ENCODE results near the gene BRWD1.
"Not testable (repeated sequence)": the region's sequence is repeated elsewhere in the genome, so short reads cannot be mapped to it uniquely, and the experiment has no call there.

The BRWD1 gene

DNA sequence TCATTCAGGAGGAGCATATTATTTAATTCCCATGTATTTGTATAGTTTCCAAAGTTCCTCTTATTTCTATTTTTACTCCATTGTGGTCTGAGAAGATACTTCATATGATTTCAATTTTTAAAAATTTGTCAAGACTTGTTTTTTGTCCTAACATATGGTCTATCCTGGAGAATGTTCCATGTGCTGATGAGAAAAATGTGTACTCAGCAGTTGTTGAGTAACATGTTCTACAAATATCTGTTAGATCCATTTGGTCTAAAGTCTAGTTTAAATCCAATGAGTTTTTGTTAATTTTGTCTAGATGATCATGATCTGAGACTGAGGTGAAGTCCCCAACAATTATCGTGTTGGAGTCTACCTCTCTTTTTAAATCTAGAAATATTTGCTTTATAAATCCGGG, 144.6 kb downstream of the BRWD1 start:
- no peak for TF ChIP-seq Cebpa-rat (IDR thresholded peaks at IDR 0.05)
- no peak overlapping the region for H3K27ac ChIP-seq
- H3K27me3 ChIP-seq = no peaks in the 10 kb centered on the region
- 0 out of 22 replicates have a peak, but pooled peaks cover 0 to 5% (median 0%) of the 10 kb centered on the region in 11 experiments for H4K20me1 ChIP-seq
- H3K4me3 ChIP-seq = no peak overlapping the region
- H3K9ac ChIP-seq = no peak overlapping the region
- H3K4me2 ChIP-seq = peak overlapping the region in 1 of 11 experiments; percentile 23; a peak in 1 of 22 replicates
- peaks cover 30 to 60% (median 46%) of the 10 kb centered on the region in 11 experiments for H3K36me3 ChIP-seq
- H3K4me1 ChIP-seq = peaks cover 0 to 13% (median 3%) of the 10 kb centered on the region in 10 experiments; a peak in 12 of 20 replicates
- peaks cover 17 to 33% (median 26%) of the 10 kb centered on the region in 11 experiments for H3K9me3 ChIP-seq (replicated peaks in 1 of 11)

DNA sequence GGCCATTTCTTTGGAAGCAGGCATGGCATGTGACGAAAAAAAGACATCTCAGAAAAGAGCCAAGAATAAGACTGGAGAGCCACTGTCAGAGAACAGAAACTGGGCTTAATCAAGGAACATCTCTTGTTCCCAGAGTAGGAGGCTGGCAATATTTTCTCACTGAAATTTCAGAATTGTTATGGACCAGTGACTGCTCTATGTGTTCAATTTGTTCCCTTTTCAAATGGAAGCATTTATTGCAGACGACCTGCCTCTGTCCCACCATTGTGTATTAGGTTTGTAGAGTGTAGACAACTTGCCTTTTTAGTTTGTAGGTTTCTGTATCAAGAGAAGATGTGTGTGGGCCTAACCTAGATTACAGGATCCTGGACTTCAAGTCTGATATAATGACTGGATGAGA, 148.9 kb downstream of the BRWD1 start:
- TF ChIP-seq Cebpa-rat (IDR thresholded peaks at IDR 0.05) = no peak
- H3K27ac ChIP-seq = no peak overlapping the region
- H3K27me3 ChIP-seq = no peaks in the 10 kb centered on the region
- H3K9me3 ChIP-seq (replicated peaks in 1 of 11) = peaks cover 28 to 50% (median 40%) of the 10 kb centered on the region in 11 experiments
- peaks cover 2 to 24% (median 17%) of the 10 kb centered on the region in 10 experiments; a peak in 18 of 20 replicates for H3K4me1 ChIP-seq
- H4K20me1 ChIP-seq = no peaks in the 10 kb centered on the region
- no peak overlapping the region for H3K9ac ChIP-seq
- H3K36me3 ChIP-seq = peaks cover 4 to 19% (median 6%) of the 10 kb centered on the region in 11 experiments; a peak in 18 of 22 replicates
- H3K4me2 ChIP-seq = no peak overlapping the region
- H3K4me3 ChIP-seq = no peak overlapping the region

DNA sequence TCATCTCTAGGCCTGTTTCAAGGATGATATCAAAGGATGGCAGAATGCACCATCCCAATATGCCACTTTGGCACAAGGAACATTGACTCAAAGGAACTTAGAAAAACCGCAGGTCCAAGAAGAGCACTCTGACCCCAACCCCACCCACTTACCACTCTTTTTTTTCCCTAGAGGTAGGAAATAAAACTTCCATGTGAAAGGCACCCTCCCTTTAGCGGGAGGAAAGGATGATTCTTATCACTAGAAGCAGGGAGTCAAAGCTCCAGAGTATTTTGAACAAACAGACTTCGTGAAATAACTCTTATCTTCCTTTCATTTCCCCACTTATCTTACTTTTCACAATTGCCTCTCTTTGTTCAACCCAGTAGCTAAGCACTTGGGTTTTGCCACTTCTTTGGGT, 152.4 kb downstream of the BRWD1 start:
- peaks cover 11 to 35% (median 26%) of the 10 kb centered on the region in 10 experiments; a peak in 18 of 20 replicates for H3K4me1 ChIP-seq
- H3K27me3 ChIP-seq = no peaks in the 10 kb centered on the region
- H3K36me3 ChIP-seq = peaks cover 0 to 12% (median 0%) of the 10 kb centered on the region in 11 experiments; a peak in 2 of 22 replicates
- no peak overlapping the region for H3K4me3 ChIP-seq
- TF ChIP-seq Cebpa-rat (IDR thresholded peaks at IDR 0.05) = no peak
- no peak overlapping the region; a peak in 1 of 22 replicates for H3K27ac ChIP-seq
- peaks cover 36 to 56% (median 44%) of the 10 kb centered on the region in 11 experiments for H3K9me3 ChIP-seq (replicated peaks in 1 of 11)
- peak overlapping the region in 7 of 11 experiments; percentile 10 to 74 (median 56); a peak in 10 of 22 replicates for H3K4me2 ChIP-seq
- H4K20me1 ChIP-seq = no peaks in the 10 kb centered on the region
- no peak overlapping the region for H3K9ac ChIP-seq

DNA sequence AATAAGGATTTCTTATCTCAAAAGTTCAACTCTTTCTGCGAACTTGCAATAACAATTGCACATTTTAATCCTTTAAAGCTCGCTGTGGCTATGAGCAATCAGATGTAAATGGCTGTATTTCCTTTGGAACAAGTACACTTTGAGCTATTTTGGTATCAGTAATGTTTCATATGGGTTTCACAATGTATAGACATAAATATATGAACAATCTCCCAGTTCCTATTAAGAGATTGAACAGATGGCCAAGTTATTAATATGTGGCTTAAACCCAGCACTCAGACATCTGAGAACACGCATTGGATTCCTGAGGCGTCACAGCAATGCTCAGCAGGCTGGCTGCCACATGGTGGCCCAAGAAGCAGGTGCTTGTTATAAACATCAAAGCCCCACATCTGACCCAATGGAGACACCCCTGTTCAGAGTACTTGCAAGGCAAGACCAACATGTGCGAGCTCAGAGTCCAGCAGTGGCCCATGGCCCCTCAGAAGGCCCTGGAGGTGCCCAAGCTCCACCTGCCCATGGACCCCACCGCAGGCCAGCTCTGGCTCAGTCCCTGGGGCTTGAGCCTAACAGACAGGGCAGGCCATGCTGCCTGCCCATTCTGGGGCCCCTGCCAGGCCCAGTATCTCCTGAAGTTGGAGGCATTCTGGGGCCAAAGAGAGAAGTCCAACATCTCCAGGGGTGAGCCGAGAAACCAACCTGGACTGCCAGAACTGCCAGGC, 153.9 kb downstream of the BRWD1 start:
- Histone ChIP-seq H3K9ac (no peak overlapping the region), H3K4me3 (no peak overlapping the region), H3K9me3 (replicated peaks in 1 of 11) (peaks cover 22 to 46% (median 34%) of the 10 kb centered on the region in 11 experiments), H3K4me2 (peak overlapping the region; percentile 8 to 74 (median 34); a peak in 20 of 22 replicates), H3K36me3 (peaks cover 0 to 6% (median 0%) of the 10 kb centered on the region in 11 experiments; a peak in 1 of 22 replicates), H3K27me3 (no peaks in the 10 kb centered on the region), H3K27ac (peak overlapping the region in 8 of 11 experiments; percentile 13 to 68 (median 56); a peak in 14 of 22 replicates), H4K20me1 (no peaks in the 10 kb centered on the region), H3K4me1 (peaks cover 11 to 35% (median 26%) of the 10 kb centered on the region in 10 experiments; a peak in 18 of 20 replicates)
- TF ChIP-seq Cebpa-rat (IDR thresholded peaks at IDR 0.05) = no peak

DNA sequence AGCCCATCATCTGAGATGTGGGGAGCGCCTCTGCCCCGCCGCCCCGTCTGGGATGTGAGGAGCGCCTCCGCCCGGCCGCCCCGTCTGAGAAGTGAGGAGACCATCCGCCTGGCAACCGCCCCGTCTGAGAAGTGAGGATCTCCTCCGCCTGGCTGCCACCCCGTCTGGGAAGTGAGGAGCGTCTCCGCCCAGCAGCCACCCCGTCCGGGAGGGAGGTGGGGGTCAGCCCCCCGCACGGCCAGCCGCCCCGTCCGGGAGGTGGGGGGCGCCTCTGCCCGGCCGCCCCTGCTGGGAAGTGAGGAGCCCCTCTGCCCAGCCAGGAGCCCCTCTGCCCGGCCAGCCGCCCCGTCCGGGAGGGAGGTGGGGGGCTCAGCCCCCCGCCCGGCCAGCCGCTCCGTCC, 156.2 kb downstream of the BRWD1 start:
- not testable (repeated sequence) for H3K4me3 ChIP-seq, H3K9ac ChIP-seq, H3K4me2 ChIP-seq, H4K20me1 ChIP-seq, H3K27me3 ChIP-seq, H3K27ac ChIP-seq, H3K36me3 ChIP-seq
- H3K9me3 ChIP-seq (replicated peaks in 1 of 11) = peaks cover under 1 to 23% (median 14%) of the 10 kb centered on the region in 11 experiments; a peak in 13 of 22 replicates
- peaks cover 11 to 35% (median 26%) of the 10 kb centered on the region in 10 experiments; a peak in 18 of 20 replicates for H3K4me1 ChIP-seq

DNA sequence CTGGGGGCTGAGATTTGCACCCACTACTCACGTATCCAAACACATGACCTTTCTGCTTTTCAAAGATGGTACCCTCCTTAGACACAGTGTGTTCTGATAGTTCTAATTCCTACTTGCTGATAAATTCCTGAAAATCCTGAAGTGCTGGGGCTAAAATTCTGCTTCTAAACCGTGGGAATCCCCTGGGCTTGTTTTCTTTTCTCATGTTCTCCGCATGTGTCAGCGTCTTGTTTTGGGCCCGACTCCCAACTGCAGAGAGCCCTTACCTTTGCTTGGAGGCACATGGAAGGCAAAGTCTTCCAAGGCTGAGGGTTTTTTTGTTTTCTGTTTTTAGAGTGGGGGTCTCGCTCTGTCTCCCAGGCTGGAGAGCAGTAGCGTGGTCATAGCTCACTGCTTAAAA, 157.4 kb downstream of the BRWD1 start:
- Histone ChIP-seq H3K27ac (no peak overlapping the region), H3K4me2 (no peak overlapping the region), H3K9ac (no peak overlapping the region), H3K4me1 (peaks cover 11 to 28% (median 25%) of the 10 kb centered on the region in 10 experiments; a peak in 18 of 20 replicates), H3K9me3 (replicated peaks in 1 of 11) (peaks cover 0 to 23% (median 14%) of the 10 kb centered on the region in 11 experiments; a peak in 13 of 22 replicates), H3K27me3 (no peaks in the 10 kb centered on the region), H4K20me1 (no peaks in the 10 kb centered on the region), H3K4me3 (no peak overlapping the region; a peak in 1 of 20 replicates), H3K36me3 (no peaks in the 10 kb centered on the region)
- no peak for TF ChIP-seq Cebpa-rat (IDR thresholded peaks at IDR 0.05)

DNA sequence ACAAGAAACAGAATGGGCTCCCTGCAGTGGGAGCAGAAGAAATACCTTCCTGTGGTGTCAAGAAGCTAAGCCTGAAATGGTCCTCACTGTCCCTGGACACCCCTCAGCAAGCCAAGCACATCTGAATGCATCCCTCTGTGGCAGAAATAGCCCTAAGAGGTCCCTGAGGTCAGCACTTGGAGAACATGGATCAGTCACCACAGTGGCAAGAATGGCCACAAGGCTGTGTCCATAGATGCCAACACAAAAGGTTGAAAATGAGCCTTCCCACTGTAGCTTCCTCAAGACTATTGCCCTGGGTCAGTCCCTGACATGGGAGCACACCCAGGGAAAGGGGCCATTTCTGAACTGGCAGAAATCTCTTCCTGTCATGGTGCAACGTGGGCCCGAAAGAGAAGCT, 157.9 kb downstream of the BRWD1 start:
- no peak overlapping the region for H3K9ac ChIP-seq
- H3K9me3 ChIP-seq (replicated peaks in 1 of 11) = peaks cover 0 to 23% (median 14%) of the 10 kb centered on the region in 11 experiments; a peak in 13 of 22 replicates
- H3K4me2 ChIP-seq = no peak overlapping the region
- H4K20me1 ChIP-seq = no peaks in the 10 kb centered on the region
- no peak overlapping the region for H3K4me3 ChIP-seq
- H3K27me3 ChIP-seq = no peaks in the 10 kb centered on the region
- no peak for TF ChIP-seq Cebpa-rat (IDR thresholded peaks at IDR 0.05)
- no peaks in the 10 kb centered on the region for H3K36me3 ChIP-seq
- H3K27ac ChIP-seq = no peak overlapping the region
- H3K4me1 ChIP-seq = peaks cover 11 to 24% (median 20%) of the 10 kb centered on the region in 10 experiments; a peak in 18 of 20 replicates

DNA sequence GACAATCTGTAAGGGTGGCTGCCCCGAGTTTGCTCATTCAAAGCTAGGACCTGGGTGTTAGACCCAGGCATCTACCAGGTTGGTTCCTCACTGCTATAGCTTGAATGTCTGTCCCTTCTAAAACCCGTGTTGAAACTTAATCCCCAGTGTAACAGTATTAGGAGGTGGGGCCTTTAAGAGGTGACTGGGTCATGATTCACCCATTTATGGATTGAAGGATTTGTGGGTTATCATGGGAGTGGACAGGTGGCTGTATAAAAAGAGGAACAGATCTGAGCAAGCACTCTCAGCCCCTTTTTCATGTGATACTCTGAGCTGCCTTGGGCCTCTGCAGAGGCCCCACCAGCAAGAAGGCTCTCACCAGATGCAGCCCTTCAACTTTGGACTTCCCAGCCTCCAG, 159.6 kb downstream of the BRWD1 start:
- H3K27me3 ChIP-seq = no peaks in the 10 kb centered on the region

DNA sequence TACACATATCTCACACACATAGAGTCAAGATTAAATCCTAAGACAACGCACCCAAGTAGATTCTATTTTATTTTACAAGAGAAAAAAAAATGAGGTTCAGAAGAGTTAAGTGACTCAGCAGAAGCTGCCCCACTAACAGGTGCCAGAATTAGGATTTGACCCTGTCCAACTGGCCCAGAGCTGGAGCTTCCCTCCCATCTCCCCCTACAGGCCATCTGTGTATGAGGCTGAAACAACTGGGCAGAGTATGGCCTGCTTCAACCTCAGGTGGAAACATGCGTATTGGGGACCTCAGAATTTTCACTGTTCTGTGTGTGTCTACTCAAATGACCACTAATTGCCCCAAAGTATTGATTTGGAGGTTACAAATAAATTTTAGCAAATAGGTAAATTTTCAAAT, 160.1 kb downstream of the BRWD1 start:
- Histone ChIP-seq H3K9me3 (replicated peaks in 1 of 11) (peaks cover 0 to 21% (median 14%) of the 10 kb centered on the region in 11 experiments; a peak in 13 of 22 replicates), H3K9ac (no peak overlapping the region), H3K4me2 (no peak overlapping the region), H3K4me3 (no peak overlapping the region), H3K27me3 (no peaks in the 10 kb centered on the region), H3K4me1 (peaks cover 0 to 2% (median 0%) of the 10 kb centered on the region in 10 experiments; a peak in 1 of 20 replicates), H3K36me3 (no peaks in the 10 kb centered on the region), H3K27ac (no peak overlapping the region), H4K20me1 (no peaks in the 10 kb centered on the region)
- TF ChIP-seq Cebpa-rat (IDR thresholded peaks at IDR 0.05) = no peak

More for the DNA sequence above, 159.6 kb downstream of the BRWD1 start:
- no peaks in the 10 kb centered on the region for H4K20me1 ChIP-seq
- H3K36me3 ChIP-seq = no peaks in the 10 kb centered on the region
- H3K9ac ChIP-seq = no peak overlapping the region
- no peak overlapping the region for H3K4me3 ChIP-seq
- H3K4me2 ChIP-seq = no peak overlapping the region
- no peak overlapping the region for H3K27ac ChIP-seq
- peaks cover 2 to 6% (median 3%) of the 10 kb centered on the region in 10 experiments; a peak in 15 of 20 replicates for H3K4me1 ChIP-seq
- no peak for TF ChIP-seq Cebpa-rat (IDR thresholded peaks at IDR 0.05)
- peaks cover 0 to 23% (median 14%) of the 10 kb centered on the region in 11 experiments; a peak in 13 of 22 replicates for H3K9me3 ChIP-seq (replicated peaks in 1 of 11)
